GM12801 (cell line): ENCODE measurements around the gene STAG1.

Experiments
- TF ChIP-seq, protein P1 (sequence below): IDR thresholded peaks from one replicate; pipeline ENCODE4 v1.5.1; 2011; ENCODE audit warnings: control low read depth; ENCODE audit not compliant: insufficient read length; ENCODE audit errors: extremely low read depth

The STAG1 gene

DNA sequence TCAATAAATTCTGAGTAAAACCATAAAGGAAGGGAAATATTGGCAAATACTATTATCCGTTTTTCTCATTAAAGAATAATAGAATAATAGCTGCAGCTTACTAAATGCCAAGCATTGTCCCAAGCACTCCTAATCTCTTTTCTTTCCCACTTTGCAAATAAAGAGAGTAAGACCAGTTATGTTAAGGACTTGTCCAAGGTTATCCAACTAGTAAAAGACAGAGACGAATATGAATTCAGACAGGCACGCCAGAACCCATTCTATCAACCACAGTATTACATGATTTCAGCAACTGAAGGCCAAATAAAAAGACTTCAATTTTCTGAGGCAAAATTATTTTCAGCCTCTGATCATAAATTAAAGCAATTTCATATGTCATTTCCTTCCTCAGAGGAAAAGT, 235.5 kb downstream of the STAG1 start:
- TF ChIP-seq, protein P1, sequence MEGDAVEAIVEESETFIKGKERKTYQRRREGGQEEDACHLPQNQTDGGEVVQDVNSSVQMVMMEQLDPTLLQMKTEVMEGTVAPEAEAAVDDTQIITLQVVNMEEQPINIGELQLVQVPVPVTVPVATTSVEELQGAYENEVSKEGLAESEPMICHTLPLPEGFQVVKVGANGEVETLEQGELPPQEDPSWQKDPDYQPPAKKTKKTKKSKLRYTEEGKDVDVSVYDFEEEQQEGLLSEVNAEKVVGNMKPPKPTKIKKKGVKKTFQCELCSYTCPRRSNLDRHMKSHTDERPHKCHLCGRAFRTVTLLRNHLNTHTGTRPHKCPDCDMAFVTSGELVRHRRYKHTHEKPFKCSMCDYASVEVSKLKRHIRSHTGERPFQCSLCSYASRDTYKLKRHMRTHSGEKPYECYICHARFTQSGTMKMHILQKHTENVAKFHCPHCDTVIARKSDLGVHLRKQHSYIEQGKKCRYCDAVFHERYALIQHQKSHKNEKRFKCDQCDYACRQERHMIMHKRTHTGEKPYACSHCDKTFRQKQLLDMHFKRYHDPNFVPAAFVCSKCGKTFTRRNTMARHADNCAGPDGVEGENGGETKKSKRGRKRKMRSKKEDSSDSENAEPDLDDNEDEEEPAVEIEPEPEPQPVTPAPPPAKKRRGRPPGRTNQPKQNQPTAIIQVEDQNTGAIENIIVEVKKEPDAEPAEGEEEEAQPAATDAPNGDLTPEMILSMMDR: no peak

DNA sequence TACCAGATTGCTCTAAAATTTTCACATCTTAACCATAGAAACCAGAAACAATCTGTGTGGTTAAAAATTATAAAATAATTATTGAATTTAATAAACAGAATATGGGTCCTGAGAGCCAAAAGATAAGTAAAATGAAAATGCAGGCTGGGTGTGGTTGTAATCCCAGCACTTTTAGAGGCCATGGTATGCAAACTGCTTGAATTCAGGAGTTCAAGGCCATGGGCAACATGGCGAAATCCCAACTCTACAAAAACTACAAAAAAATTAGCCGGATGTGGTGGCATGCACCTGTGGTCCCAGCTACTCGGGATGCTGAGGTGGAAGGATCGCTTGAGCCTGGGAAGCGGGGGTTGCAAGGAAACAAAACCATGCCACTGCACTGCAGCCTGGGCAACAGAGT, 236.1 kb downstream of the STAG1 start:
- TF ChIP-seq, protein P1: no peak

DNA sequence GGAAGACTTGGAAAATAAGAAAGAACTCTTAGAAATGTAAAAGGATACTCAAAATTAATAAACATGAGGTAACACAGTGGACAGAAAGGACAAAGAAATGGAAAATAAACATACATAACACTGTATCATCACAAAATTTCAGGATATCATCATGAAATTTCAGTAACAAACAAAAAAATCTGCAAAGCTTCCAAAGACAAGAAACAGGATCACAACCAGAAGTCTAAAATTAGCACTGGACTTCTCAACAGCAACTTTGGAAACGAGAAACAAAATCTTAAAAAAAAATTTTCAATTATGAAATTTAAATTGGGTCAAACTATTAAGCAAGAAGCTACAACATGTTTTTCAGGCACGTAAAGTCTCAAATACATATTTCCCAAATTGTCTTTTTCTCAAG, 238.8 kb downstream of the STAG1 start:
- TF ChIP-seq, protein P1: no peak

DNA sequence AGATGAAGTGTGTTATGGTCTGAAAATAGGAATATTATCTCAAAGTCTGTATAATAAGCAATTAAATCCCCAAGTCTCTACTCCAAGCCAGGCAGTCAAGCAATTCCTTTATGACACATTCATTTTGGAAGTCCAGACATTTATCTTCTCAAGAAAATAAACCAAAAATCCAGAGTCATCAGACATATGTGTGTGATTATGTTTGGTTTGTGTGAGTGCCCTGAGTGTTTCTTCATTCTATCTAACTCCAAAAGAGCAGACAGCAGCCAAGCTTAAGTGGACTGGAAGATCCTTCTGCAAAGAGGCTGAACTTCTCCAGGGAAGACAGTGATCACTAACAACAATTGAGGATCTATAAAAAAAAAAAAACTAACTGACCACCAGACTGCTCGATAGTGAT, 239.8 kb downstream of the STAG1 start:
- TF ChIP-seq, protein P1: no peak

DNA sequence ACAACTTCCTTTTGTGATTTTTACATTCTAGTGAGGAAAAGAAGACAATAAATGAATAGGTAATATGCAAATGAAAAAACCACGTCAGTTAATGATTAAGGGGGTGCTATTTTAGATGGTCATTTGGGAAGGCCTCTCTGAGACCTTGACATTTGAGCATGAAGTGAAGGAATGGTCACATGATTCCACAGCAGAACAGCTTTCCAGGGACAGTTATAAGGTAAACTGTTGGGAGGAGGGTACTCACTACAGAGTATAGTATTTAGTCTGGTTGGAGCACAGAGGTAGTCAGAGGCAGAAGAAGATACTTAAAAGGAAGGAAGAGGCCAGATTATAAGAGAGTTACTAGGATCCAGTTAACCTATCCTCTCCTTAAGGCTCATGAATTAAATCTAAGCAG, 246.5 kb downstream of the STAG1 start:
- TF ChIP-seq, protein P1: no peak

DNA sequence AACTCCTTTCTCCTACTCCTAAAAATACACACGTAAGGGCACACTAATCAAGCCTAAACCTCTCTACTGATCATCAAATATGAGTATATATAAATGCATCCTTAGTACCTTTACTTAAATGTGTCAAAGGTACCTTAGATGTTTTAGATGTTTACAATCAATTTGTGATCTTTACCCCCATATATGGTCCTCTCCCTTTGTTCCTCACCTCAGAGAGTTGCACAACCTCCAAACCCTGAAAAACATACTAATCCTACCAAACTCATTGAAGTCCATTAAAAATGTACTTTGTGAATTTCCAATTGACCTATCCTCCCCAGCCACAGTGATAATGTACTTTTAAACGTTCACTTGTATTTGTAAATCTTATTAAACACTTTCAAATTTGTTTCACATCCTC, 249.1 kb downstream of the STAG1 start:
- TF ChIP-seq, protein P1: no peak

DNA sequence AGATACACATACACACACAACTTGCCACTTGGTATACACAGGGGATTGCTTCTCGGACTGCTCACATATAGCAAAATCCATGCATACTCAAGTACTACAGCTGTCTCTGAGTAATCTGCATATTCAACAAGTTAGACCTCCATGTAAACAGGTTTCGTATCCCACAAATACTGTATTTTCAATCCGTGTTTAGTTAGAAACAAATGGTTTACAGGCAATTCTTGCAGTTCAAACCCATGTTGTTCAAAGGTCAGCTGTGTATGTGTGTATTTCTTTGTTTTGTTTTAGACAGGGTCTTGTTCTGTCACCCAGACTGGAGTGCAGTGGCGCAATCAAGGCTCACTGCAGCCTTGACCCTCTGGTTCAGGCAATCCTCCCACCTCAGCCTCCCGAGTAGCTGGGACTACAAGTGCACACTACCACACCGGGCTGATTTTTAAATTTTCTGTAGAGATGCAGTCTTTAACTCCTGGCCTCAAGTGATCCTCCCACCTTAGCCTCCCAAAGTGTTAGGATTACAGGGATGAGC, 253.2 kb downstream of the STAG1 start:
- TF ChIP-seq, protein P1: no peak

DNA sequence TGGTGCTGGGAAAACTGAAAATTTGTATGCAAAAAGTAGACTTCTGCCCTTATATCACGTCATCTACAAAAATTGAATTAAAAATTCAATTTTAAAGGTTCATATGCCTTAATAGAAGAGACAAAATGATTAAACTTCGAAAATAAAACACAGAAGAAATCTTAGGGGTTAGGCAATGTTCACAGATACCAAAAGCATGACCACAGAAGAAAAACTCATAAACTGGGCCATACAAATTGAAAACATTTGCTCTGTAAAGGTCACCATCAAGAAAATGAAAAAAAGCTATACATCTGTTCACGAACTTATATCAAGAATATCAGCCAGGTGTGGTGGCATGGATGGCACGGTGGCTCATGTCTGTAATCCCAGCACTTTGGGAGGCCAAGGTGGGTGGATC, 257.0 kb downstream of the STAG1 start:
- TF ChIP-seq, protein P1: no peak
